MG63 (cell line): ENCODE measurements around the gene MYADM. TPM values are rescaled to one million over a fixed set of nuclear protein-coding genes. Genes with fewer than 3 reads are reported as not detected.

Experiments
- DNase-seq: peaks from one replicate; pipeline ENCODE4 v3.0.0-alpha.2; 2020
- H3K27me3 ChIP-seq: fragments of 250-450 bp; sonication (Bioruptor Pico); 2 replicates; pipeline ENCODE4 v1.5.1; 2020; ENCODE audit warnings: mild to moderate bottlenecking, moderate library complexity
- H3K36me3 ChIP-seq: fragments of 250-450 bp; sonication (Bioruptor Pico); 2 replicates; pipeline ENCODE4 v1.5.1; 2020; ENCODE audit warnings: mild to moderate bottlenecking, moderate library complexity
- H3K4me3 ChIP-seq: fragments of 250-450 bp; sonication (Bioruptor Pico); 2 replicates; pipeline ENCODE4 v1.5.1; 2020; ENCODE audit warnings: mild to moderate bottlenecking, moderate library complexity
- H3K9me3 ChIP-seq: fragments of 250-450 bp; sonication (Bioruptor Pico); 2 replicates; pipeline ENCODE4 v1.5.1; 2020; ENCODE audit warnings: mild to moderate bottlenecking, moderate library complexity
- total RNA-seq: library from RNA; depleted of rRNA; stranded (reverse); fragments of >200 nt; shearing (Covaris generic); gene quantifications from 2 replicates; pipeline ENCODE4 v1.2.3, GENCODE V29; 2014; ENCODE audit warnings: low replicate concordance

The MYADM gene
- total RNA-seq, 1 experiment from 2014 or later = 8.3 TPM

DNA sequence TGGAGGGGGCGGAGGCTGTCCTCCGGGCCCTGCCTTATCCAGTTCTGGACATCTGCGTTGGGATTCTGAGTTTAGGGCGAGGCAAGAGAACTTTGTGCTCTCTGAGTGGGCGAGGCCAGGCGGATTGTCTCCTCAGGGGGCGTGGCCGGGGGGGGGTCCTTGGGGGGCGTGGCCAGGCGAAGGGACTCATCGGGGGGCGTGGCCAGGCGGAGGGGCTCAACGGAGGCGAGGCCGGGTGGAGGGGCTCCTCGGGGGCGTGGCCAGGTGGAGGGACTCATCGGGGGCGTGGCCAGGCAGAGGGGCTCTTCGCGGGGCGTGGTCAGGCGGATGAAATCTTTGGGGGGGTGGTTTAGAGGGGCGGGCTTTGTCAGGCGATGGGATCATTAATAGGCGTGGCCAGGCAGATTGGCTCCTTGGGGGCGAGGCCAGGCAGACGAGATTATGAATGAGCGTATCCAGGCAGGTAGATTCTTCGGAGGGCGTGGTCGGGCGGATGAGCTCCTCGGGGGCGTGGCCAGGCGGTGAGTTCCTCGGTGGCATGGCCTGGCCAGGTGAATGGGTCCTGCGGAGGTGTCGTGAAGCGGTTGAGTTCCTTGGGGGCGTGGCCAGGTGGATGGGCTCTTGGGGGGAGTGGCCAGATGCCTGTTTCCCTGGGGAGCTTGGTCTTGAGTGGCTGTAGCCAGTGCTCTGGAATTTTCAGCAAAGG lies 31.1 kb downstream of the MYADM start:
- H3K4me3 ChIP-seq = no peak overlapping the region

GRCh38 chr19:53900191-53900860 lies 32.6 kb downstream of the MYADM start:
- no peak for DNase-seq
- Histone ChIP-seq H3K36me3 (no peaks in the 10 kb centered on the region), H3K4me3 (no peak overlapping the region), H3K9me3 (0 out of 2 replicates have a peak, but pooled peaks cover 3% of the 10 kb centered on the region), H3K27me3 (peaks cover 42% of the 10 kb centered on the region)

More for the DNA sequence above, 31.1 kb downstream of the MYADM start:
- Histone ChIP-seq H3K9me3 (0 out of 2 replicates have a peak, but pooled peaks cover 3% of the 10 kb centered on the region), H3K27me3 (peaks cover 40% of the 10 kb centered on the region), H3K36me3 (no peaks in the 10 kb centered on the region)
- no peak for DNase-seq

- H3K27me3 ChIP-seq = peaks cover 45% of the 10 kb centered on the region
- DNase-seq = no peak
- H3K36me3 ChIP-seq = no peaks in the 10 kb centered on the region
- 0 out of 2 replicates have a peak, but pooled peaks cover 3% of the 10 kb centered on the region for H3K9me3 ChIP-seq
- no peak overlapping the region for H3K4me3 ChIP-seq
These were observed 35.5 kb downstream of the MYADM start for GRCh38 chr19:53903055-53903680.

- DNase-seq = no peak
- Histone ChIP-seq H3K9me3 (0 out of 2 replicates have a peak, but pooled peaks cover 3% of the 10 kb centered on the region), H3K4me3 (no peak overlapping the region), H3K36me3 (no peaks in the 10 kb centered on the region), H3K27me3 (peaks cover 55% of the 10 kb centered on the region)
These were observed 37.2 kb downstream of the MYADM start for GRCh38 chr19:53904909-53905308.

DNA sequence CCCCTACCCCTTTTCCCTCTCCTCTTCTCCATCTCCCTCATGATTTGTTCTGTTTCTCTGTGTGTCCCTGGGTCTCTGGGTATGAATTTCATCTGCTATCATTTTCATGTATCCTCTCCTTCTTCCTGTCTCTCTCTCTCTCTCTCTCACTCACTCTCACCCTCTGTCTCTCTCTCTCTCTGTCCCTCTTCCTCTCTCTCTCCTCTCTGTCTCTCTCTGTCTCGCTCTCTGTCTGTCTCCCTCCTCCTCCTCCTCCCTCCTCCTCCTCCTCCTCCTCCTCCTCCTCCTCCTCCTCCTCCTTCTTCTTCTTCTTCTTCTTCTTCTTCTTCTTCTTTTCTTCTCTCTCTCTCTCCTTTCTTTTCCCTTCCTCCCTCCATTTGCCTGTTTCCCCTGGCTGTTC lies 38.1 kb downstream of the MYADM start:
- DNase-seq = no peak
- Histone ChIP-seq H3K36me3 (no peaks in the 10 kb centered on the region), H3K4me3 (no peak overlapping the region), H3K9me3 (0 out of 2 replicates have a peak, but pooled peaks cover 3% of the 10 kb centered on the region), H3K27me3 (peaks cover 60% of the 10 kb centered on the region)

GRCh38 chr19:53906211-53907192 lies 38.8 kb downstream of the MYADM start:
- peaks cover 65% of the 10 kb centered on the region for H3K27me3 ChIP-seq

DNA sequence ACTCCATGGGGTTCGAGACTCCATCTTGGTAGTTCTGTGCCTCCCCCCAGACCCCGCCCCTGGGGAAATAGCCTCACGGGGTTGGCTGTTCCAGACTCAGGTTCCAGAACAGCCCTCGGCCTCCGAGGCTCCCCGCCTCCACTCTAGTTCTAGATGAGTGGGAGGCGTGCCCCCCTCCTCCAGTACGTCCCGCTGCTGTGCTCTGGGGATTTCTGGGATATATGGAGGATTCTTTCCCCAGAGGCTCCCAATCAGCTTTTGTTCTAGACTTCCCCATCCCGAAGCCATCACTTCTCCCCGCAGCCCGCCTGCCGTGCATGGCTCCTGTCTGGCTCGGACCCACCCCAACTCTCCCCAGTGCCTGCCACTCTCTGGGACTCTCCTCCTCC lies 39.5 kb downstream of the MYADM start:
- no peaks in the 10 kb centered on the region for H3K36me3 ChIP-seq
- 0 out of 2 replicates have a peak, but pooled peaks cover 3% of the 10 kb centered on the region for H3K9me3 ChIP-seq
- peaks cover 65% of the 10 kb centered on the region for H3K27me3 ChIP-seq
- no peak overlapping the region for H3K4me3 ChIP-seq
- no peak for DNase-seq

More at GRCh38 chr19:53906211-53907192, 38.8 kb downstream of the MYADM start:
- Histone ChIP-seq H3K4me3 (no peak overlapping the region), H3K36me3 (no peaks in the 10 kb centered on the region), H3K9me3 (0 out of 2 replicates have a peak, but pooled peaks cover 3% of the 10 kb centered on the region)
- DNase-seq = no peak

GRCh38 chr19:53907690-53908089 lies 40.0 kb downstream of the MYADM start:
- Histone ChIP-seq H3K9me3 (0 out of 2 replicates have a peak, but pooled peaks cover 3% of the 10 kb centered on the region), H3K4me3 (no peak overlapping the region), H3K36me3 (no peaks in the 10 kb centered on the region), H3K27me3 (peaks cover 67% of the 10 kb centered on the region)
- DNase-seq = no peak

- DNase-seq = peak; percentile 52
- no peaks in the 10 kb centered on the region for H3K9me3 ChIP-seq
- H3K4me3 ChIP-seq = no peak overlapping the region
- H3K36me3 ChIP-seq = no peaks in the 10 kb centered on the region
- peaks cover 63% of the 10 kb centered on the region for H3K27me3 ChIP-seq
These were observed 40.6 kb downstream of the MYADM start for GRCh38 chr19:53908106-53908934.

DNA sequence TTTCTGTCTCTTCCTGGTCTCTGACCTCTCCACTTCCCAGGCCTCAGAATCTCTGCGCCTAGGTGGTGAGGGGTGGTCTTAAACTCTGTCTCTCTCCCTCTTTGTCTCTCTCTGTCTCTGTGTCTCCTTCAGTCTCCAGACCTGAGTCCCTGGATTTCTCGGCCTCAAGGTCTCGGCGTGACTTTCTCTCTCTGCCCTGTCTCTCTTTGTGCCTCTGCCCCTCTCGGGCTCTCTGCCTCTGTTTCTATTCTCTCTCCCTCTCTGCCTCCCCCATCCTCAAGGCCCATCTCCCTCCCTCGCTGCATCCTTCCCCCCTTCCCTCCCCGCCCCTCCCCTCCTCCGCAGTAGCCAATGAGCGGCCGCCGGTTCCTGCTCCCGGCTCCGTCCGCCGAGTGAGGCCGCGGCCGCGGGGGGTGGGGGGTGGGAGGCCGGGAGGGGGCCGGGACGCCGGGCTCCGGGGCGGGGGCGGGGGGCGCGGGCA lies 41.3 kb downstream of the MYADM start, which contains the start of gene CACNG7:
Gene CACNG7 (plus strand): TSS at position 344 of the 481 bp plus-strand sequence. CDS start 3,554 bp downstream, outside the sequence.
- no peaks in the 10 kb centered on the region for H3K36me3 ChIP-seq
- DNase-seq = no peak
- peaks cover 60% of the 10 kb centered on the region for H3K27me3 ChIP-seq
- no peaks in the 10 kb centered on the region for H3K9me3 ChIP-seq
- H3K4me3 ChIP-seq = no peak within 1 kb of the TSS

DNA sequence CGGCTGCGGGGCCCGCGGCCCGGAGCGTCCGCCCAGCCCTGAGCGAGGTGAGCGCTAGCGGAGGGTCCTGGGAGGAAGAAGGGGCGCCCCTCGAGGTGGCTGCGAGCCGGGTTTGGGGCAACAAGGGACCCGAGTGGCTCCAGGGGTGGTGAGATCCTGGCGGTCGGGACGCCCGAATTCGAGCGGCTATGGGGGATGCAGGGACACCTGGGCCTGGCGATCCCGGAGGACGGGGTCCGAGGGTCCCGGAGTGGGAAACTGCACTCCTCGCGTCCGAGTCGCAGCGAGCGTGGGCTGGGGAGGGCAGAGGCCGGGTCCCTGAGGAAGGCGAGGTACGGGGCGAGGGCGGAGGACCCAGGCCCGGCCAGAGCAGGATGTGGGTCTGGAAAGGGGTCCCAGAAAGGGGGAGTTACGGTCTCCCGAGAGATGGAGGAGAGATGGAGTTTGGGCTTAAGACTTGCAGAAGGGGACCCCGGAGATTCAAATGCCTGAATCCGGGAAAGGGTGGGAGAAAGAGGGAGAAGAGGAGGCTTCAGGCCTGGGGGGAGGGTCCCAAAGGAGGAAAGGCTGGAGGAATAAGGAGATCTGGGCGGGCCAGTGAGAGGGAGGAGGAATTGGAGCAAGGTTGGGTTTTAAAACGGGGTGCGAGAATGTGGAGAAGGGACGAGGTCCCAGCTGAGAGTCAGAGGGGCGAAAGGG lies 41.9 kb downstream of the MYADM start:
- no peaks in the 10 kb centered on the region for H3K9me3 ChIP-seq
- peaks cover 55% of the 10 kb centered on the region for H3K27me3 ChIP-seq
- no peak for DNase-seq
- no peaks in the 10 kb centered on the region for H3K36me3 ChIP-seq
- H3K4me3 ChIP-seq = no peak overlapping the region

DNA sequence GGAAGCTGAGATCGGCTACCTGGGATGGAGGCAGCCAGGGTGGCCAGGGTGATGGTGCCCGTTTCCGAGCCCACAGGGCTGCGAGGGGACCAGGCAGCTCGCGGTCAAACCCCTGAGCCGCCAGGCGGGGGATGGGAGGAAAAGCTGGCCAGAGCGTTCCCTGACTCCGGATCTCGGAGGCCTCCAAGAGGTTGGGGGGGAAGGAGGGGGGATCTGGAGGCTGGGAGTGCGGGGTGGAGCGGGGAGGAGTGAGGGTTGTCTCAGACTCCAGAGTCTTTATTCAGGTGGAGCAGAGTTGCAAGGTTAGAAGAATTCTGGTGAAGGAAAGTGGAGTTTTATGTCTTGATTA lies 42.5 kb downstream of the MYADM start:
- no peaks in the 10 kb centered on the region for H3K9me3 ChIP-seq
- peaks cover 54% of the 10 kb centered on the region for H3K27me3 ChIP-seq
- no peaks in the 10 kb centered on the region for H3K36me3 ChIP-seq
- DNase-seq = no peak
- no peak overlapping the region for H3K4me3 ChIP-seq

- Histone ChIP-seq H3K9me3 (no peaks in the 10 kb centered on the region), H3K36me3 (no peaks in the 10 kb centered on the region), H3K27me3 (peaks cover 43% of the 10 kb centered on the region), H3K4me3 (no peak overlapping the region)
- no peak for DNase-seq
These were observed 45.0 kb downstream of the MYADM start for GRCh38 chr19:53912653-53913052.

- Histone ChIP-seq H3K4me3 (no peak overlapping the region), H3K27me3 (peaks cover 23% of the 10 kb centered on the region), H3K36me3 (no peaks in the 10 kb centered on the region), H3K9me3 (no peaks in the 10 kb centered on the region)
- no peak for DNase-seq
These were observed 47.3 kb downstream of the MYADM start for GRCh38 chr19:53915000-53915399.

- no peaks in the 10 kb centered on the region for H3K36me3 ChIP-seq
- peaks cover 14% of the 10 kb centered on the region for H3K27me3 ChIP-seq
- H3K9me3 ChIP-seq = no peaks in the 10 kb centered on the region
- no peak for DNase-seq
- no peak overlapping the region for H3K4me3 ChIP-seq
These were observed 48.3 kb downstream of the MYADM start for GRCh38 chr19:53916004-53916403.
